Vagina (tissue), 2 donors: ENCODE data around the gene EPB41L2.

Experiments
- POLR2A ChIP-seq, 2 donors: fragments of 450-650 bp; IDR thresholded peaks; one replicate each; pipeline ENCODE4 v1.6.1; 2017; ENCODE audit warnings: antibody characterized with exemption in 2 of 2, mild to moderate bottlenecking in 2 of 2, moderate library complexity in 2 of 2
- POLR2AphosphoS5 ChIP-seq, 2 donors: sonication (generic); formaldehyde crosslinking; IDR thresholded peaks; one replicate each; pipeline ENCODE4 v1.9.0; 2017; ENCODE audit warnings: antibody characterized with exemption in 2 of 2, mild to moderate bottlenecking in 2 of 2, low read depth in 1 of 2; ENCODE audit not compliant: insufficient read depth in 1 of 2

- TF ChIP-seq POLR2AphosphoS5 (IDR thresholded peaks at IDR 0.05; ENCODE audit: insufficient read depth in 1 of 2, low read depth in 1 of 2): no peak
- TF ChIP-seq POLR2A (IDR thresholded peaks at IDR 0.05): no peak
Measured at GRCh38 chr6:130848945-130849344, 214.1 kb downstream of the EPB41L2 start.
